Muscle of back (tissue), 11 donors: ENCODE measurements around the gene DNAL1. TPM values are rescaled to one million over a fixed set of nuclear protein-coding genes. Genes with fewer than 3 reads are reported as not detected.

Experiments used
- DNase-seq, 3 donors: peaks; one replicate each; pipeline versions ENCODE4 v3.0.0 to v3.0.0-alpha.2; 2013
- polyA plus RNA-seq, 10 donors: library from polyadenylated mRNA; unstranded; fragments of 120-200 nt; gene quantifications; one replicate each; pipeline ENCODE4 v1.2.1, GENCODE V29; 2013; ENCODE audit not compliant: insufficient read length in 10 of 10

Gene DNAL1
- polyA plus RNA-seq, 10 donors, result 6.0 to 12.5 (median 8.9) TPM

DNA sequence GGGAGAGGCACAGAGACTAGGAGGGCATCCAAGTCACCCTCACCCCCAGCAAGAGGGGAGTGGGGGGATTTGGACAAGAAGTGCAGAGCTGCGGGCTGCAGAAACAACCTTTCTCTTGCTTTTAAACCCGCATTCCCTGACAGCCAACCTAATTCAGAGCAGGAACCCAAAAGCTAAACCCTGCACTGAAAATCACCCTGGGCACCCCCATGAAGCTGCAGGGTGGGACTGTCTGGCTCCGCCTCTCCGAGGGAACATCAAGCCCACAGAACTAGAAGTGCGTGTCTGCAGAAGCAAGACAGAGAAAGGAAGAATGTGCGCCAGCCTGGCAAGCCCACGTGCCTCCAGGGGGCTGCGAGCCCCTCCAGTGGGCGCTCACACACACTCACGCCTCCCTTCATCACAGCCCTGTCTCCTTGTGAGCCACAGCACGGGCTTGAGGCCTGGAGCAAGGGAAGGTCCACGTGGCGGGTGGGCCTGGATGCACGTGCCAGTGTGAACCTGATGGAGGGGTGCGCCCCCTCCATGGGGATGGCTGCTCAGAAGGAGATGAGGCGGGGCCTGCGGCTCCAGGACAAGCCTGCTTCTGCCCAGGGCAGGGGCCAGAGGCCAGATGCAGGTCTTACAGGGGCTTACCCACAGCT, 97.2 kb downstream of the DNAL1 start:
- DNase-seq, result peak in 1 of 3 donors; percentile 68

DNA sequence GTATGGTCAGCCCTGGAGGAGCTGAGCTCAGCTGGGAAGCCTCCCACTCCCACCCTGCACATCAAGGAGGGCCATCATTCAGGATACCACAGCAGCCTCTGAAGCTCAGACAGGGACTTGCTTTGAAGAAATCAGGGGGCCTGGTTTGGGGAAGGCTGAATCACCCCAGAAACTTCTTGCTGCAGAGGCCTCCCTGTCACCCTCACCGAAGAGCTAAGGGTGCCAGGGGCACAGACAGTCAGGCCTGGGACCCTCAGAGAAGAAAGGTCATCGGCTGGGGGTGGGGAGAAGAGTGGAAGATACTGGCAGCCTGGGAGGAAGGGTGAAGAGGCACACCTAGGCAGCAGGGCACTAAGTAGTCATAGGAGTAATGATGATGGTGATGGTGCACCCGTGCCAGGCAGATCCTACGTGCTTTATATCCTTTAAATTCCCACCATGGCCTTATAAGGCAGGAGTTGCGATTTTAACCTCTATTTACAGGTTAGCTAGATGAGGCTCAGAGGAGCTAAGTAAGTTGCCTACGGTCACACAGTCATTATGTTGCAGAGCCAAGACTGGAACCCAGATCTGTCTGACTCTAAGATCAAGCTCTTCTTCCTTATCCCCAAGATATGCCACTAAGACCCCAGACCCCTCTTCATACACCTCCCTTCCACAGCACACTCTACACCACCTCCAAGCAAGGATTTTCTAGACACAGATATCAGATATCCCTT, 97.9 kb downstream of the DNAL1 start:
- DNase-seq, result peak in 1 of 3 donors; percentile 8

- DNase-seq, result peak in 1 of 3 donors; percentile 75
Observed at GRCh38 chr14:73743431-73743931, 98.7 kb downstream of the DNAL1 start.

DNA sequence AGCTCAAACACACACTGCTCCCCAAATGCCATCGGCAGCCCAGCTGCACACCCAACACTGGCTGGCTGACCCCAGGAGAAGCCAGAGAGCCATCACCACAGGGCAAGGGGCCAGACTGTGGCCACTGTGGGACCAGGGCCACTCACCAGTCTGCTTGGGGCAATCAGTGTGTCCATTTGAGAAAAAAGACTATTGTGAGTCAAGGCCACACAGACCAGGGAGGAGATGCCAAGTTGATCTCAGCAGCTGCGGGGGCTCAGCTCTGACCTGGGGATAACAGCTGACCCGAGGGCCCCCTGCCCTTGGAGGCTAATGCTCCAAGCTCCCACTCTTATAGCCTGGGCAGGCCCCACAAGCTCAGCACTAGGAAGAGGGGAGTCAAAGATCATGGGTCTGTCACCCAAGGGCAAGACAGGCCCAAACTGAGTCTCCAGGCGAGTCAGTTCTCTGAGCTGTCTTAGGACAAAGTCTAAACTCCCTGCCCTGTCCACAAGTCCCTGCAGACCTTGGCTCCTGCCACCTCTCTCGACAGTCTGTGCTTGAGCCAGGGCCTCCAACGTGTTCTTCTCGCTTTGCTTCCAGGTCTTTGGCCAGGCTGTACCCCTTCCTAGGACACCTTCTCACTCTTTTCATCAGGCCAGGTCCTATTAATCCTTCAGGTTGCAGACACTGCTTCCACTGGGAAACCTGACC, 99.5 kb downstream of the DNAL1 start:
- peak in 1 of 3 donors; percentile 20 for DNase-seq

DNA sequence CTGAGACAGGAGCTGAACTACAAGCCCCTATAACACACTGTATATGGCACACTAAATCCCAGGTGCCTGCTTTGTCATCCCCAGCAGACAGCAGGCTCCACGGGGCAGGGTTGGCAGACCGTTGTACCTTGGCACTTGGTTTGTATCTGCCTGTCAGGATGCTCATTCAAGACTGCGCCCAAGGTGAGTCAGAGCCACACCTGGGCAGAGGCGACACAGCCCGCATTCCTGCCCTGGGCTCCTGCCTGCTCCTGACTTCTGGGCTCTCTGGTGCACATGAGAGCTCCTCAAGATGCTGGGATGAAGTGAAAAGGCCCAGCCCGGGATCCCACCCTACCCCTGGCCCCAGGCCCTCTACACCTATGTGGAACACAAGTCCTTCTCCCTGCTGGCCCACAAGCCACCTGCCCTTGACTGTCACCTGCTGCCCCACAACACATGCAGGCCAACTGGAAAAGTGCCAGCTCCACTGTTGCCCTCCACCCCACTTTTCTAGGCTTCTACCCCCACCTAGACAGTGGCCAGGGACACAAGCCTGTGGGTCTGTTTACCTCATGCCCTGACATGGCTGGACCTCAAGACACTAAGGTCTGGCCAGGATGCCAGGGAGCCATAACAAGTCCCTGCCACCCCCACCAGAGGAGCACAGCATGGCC, 100.2 kb downstream of the DNAL1 start:
- DNase-seq, result peak in 1 of 3 donors; percentile 11

GRCh38 chr14:73745571-73746519, 101.1 kb downstream of the DNAL1 start:
- DNase-seq, result peak in 1 of 3 donors; percentile 30

GRCh38 chr14:73746520-73747378, 102.0 kb downstream of the DNAL1 start:
- DNase-seq, result peak in 1 of 3 donors; percentile 43

GRCh38 chr14:73747379-73748211, 102.8 kb downstream of the DNAL1 start:
- peak in 1 of 3 donors; percentile 2 for DNase-seq

- DNase-seq, result peak in 1 of 3 donors; percentile 3
Observed at GRCh38 chr14:73748858-73749357, 104.1 kb downstream of the DNAL1 start.

DNA sequence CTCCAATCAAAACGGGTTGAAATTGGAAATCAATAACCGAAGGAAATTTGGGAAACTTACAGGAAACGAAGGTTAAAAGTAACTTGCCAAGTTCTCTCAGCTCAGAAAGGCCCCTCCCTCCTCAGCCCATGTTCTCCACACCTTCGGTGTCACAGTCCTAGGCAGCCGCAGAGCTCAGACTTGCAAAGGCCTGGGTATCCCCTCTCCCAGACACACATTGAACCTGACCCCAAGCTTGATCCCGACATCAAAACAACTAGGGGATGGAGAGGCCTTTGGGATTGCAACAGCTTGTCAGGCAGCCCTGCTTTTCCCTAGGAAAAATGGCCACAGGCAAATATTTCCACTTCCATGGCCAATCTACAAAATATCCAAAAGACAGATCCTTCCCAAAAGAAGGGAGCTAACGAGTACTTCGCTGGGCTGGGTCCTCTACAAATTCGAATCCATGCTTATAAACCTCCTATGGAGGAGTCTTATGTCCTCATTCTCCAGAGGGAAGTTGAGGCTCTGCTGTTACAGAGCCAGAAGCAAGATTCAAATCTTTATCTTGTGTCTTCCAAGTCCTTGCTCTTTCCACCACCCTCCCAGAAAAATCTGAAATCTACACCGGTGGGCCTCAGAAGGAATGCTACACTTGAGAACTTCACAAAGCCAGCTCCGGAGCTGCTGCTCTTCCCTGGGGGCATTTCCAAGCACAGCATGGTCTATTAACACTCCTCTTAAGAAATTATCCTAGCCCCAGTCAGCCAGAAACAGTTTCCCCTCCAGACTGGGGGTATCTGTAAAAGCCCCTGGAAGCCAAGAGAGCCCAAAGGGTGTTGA, 105.1 kb downstream of the DNAL1 start:
- DNase-seq, result peak in 1 of 3 donors; percentile 66

DNA sequence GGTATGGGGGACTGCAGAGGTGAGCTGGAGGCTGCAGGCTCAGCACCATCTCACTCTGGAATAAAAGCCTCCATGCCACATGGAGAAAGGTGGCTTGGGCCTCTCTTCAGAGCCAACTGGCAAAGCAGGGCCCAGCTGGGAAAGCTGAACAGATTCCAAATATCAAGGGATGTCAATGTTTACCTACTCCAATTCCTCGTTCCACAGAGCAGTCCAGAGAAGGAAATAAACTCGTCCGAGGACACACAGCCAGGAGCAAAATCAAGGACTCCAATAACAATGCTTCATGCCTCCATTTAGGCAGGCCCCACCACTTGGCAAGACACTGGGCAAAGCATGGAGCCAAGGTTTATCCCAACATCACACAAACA, 105.7 kb downstream of the DNAL1 start:
- DNase-seq, result peak in 1 of 3 donors; percentile 37

DNA sequence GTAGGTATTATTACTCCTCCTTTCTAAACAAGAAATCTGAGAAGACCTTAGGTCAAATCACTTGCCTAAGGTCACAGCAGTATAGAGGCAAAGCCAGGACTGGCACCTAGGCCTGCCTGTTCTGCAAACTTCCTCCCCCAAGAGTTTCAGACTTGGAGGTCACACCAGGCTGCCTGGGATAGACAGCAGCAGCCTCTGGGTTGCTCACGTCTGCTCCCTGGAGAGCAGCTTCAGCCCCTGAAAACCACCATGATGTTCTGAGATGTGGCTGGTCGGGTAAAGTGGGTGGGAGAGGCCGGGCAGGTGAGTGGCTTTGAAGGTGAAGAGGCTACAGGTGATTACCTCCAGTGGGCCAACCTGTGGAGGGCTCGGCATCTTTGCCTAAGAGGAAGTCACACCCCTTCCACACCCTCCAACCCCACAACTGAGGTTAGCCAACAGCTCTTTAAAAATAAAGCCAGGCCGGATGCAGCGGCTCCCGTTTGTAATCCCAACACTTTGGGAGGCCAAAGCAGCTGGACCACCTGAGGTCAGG, 106.4 kb downstream of the DNAL1 start:
- DNase-seq, result peak in 1 of 3 donors; percentile 14

DNA sequence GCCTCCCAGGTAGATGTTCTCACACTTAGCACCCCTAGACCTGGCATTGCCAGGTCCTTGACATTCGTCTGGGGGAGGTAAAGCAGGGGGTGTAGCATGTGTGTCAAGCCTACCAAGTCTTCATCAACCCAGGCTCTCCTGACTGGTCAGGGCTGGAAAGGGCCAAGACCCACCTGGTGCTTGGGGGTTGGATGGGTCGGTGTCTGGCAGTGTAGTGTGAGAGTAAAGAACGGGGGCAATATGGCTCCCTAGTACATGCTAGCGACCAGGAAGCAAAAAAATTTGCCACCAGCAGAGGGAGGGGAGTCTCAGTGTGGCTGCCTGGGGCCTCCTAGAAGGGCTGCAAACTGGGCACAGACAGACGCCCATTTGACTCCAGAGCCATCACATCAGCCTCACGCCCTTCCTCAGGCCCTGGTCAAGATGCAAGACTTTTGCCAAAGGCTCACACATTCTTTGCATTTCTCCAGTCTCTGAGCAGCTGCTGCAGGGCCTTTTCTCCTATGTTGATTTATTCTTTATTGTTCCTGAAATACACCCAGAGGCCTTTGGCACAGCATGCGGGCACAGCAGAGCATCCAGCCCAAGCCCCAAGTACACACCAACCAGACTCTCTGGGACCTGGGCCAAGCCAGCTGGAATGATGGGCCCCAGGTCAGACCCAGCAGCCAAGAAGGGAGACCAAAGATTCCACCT, 107.7 kb downstream of the DNAL1 start:
- peak in 2 of 3 donors; percentile 74 to 79 for DNase-seq
